ENCODE measurements around the gene REPIN1. TPM values are rescaled to one million over a fixed set of nuclear protein-coding genes. Genes with fewer than 3 reads are reported as not detected.
A peak's percentile ranks its signal among the peaks of the same experiment; 100 is the strongest.

Gene REPIN1
- total RNA-seq, 2 donors from 2014 or later: 48.9 to 50.5 TPM

DNA sequence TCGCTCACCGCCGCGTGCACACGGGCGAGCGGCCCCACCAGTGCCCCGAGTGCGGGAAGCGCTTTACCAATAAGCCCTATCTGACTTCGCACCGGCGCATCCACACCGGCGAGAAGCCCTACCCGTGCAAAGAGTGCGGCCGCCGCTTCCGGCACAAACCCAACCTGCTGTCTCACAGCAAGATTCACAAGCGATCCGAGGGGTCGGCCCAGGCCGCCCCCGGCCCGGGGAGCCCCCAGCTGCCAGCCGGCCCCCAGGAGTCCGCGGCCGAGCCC, 3.3 kb downstream of the REPIN1 start:
- intact Hi-C loops (cut with DNase I): loop anchor here in 1 of 2 donors (5.0 kb wide), 1 partner anchor 35 kb away; a partner anchor contains a TSS
- DNase-seq (ENCODE audit: low spot score): no peak

DNA sequence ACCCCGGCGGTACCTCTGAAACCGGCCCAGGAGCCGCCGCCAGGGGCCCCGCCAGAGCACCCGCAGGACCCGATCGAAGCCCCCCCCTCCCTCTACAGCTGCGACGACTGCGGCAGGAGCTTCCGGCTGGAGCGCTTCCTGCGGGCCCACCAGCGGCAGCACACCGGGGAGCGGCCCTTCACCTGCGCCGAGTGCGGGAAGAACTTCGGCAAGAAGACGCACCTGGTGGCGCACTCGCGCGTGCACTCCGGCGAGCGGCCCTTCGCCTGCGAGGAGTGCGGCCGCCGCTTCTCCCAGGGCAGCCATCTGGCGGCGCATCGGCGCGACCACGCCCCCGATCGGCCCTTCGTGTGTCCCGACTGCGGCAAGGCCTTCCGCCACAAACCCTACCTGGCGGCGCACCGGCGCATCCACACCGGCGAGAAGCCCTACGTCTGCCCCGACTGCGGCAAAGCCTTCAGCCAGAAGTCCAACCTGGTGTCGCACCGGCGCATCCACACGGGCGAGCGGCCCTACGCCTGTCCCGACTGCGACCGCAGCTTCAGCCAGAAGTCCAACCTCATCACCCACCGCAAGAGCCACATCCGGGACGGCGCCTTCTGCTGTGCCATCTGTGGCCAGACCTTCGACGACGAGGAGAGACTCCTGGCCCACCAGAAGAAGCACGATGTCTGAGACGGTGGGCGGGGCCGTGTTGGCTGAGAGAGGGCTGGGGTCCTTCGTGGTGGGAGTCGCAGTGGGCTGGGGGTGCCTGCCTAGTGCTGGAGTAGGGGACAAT, 3.8 kb downstream of the REPIN1 start:
- intact Hi-C loops (cut with DNase I): loop anchor here in 1 of 2 donors (5.0 kb wide), 1 partner anchor 35 kb away; a partner anchor contains a TSS
- no peak for DNase-seq (ENCODE audit: low spot score)

DNA sequence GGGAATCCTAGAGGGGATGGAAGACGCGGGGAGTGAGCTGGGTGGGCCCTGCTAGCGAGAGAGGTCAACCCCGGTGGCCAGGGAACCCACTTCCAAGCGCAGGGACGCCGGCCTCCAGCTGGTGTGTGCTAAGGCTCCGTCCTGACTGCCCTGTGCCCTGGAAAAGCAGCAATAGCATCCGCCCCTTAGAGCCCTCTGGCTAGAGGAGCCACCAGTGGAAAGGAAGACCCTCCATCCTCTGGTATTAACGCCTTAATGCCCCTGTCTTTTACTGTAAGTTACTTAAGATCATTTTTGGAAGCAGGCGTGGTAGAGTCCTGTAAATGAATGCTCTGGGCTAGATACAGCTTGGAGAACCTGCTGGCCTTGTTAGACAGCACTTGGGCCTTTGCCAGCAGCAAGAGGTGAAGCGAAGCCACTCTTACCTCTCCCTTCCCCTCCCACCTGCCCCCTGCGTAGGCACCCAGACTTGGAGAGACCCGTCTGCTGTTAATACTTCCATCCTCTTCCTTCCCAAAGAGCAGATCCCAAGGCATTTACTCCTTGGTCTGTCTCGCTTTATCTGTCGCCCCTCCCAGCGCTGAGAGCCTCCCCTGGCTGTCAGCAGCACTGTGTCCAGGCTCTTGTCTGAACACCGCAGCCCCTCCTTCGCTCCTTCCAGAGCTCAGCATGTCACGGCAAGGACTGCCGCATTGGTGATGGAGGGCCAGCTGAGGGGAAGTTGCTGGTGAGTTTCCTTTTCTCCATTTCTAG, 4.6 kb downstream of the REPIN1 start:
- DNase-seq (ENCODE audit: low spot score): no peak
- intact Hi-C loops (cut with DNase I): loop anchor here in 1 of 2 donors (5.0 kb wide), 1 partner anchor 34 kb away; a partner anchor contains a TSS

DNA sequence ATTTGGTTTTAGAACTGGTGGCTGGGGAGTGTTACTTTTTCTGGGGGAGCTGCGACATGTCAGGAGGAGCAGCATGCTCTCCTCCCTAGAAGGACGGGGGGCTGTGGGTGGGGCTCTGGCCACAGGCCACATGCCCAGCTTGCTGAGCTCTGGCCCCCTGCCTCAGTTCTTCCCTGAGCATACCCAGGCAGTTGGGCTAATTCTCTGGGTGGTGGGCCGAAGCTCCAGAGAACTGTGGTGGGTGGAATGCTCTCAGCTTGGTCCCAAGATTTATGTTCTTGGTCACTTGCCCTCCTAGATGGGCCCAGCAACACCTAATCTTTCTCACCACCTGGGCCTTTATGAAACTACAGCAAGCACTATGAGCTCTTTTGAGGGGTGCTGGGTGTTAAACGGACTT, 5.4 kb downstream of the REPIN1 start:
- intact Hi-C loops (cut with DNase I): loop anchor here in 1 of 2 donors (5.0 kb wide), 1 partner anchor 33 kb away; a partner anchor contains a TSS
- DNase-seq (ENCODE audit: low spot score): no peak

DNA sequence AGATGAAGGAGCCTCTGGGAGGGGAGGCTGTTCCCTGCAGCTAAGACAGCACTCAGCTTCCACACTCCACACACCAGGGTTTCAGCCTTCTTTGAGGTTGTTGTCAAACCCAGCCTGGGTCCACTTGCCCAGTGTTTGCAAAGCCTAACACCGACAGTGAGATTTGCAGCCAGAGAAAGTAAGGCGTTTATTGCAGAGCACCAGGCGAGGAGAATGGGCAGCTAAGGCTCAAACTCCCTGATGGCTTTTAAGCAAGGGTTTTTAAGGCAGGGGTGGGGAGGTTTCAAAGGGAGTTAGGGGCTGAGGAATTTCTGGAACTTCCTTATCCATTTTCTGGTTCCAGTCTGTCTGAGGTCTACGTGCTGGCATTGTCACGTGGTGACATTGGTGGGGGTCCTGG, 5.8 kb downstream of the REPIN1 start:
- no peak for DNase-seq (ENCODE audit: low spot score)
- intact Hi-C loops (cut with DNase I): loop anchor here in 1 of 2 donors (5.0 kb wide), 1 partner anchor 33 kb away; a partner anchor contains a TSS

DNA sequence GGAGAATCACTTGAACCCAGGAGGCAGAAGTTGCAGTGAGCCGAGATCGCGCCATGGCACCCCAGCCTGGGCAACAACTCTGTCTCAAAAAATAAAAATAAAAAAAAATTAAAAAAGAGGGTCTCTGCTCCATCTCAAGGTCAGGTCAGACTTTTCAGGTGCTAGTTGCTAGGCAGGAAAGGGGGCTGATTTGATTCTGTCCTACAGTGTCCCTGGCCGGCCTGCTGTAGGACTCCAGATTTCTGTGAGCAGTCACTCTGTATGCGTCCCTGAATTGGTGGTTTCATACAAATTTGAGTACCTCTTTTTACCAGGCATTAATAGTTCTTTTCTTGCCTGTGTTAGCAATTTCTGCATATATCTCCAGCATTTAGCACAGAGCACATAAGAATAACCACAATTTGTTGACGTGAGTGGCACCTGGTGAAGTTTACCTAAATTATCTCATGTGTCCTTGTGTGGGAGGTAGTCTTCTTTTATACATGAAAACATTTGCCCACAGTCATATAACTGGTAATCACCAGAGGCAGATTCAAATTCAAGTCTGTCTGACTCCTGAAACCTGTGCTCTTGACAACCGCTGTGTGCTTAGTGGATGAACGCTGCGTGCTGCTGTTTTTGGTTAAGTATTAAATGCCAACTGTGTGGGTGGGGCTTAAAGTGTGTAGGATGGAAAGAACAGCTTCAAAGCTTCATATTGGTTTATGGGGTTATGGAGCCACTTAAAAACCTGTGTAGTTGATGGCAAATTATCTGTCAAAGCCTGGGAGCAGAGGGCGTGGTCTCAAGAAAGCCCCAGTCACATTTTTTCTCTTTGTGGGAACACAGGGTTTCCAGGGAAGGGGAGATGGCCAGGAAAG, 7.3 kb downstream of the REPIN1 start:
- DNase-seq (ENCODE audit: low spot score): no peak
- intact Hi-C loops (cut with DNase I): no loop called here

DNA sequence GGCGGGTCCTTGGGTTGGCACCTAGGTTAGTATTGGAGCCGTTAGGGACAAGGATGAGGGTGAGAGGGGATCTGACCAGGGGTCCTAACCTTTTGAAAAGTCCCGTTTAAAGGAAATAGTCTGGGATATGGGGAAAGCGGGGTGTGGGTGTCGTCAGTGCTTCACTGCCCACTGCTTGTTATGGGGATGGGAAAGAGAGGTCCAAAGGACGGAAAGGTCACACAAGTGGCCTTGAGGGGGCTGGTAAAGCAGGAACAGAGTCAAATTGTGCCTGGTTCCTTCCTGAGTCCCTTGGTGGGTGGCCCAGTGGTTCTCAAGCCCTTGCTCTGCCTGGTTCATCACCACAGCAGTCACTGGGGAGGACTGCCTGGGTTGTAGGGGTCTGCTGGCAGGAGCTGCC, 7.9 kb downstream of the REPIN1 start:
- intact Hi-C loops (cut with DNase I): no loop called here
- DNase-seq (ENCODE audit: low spot score): no peak

DNA sequence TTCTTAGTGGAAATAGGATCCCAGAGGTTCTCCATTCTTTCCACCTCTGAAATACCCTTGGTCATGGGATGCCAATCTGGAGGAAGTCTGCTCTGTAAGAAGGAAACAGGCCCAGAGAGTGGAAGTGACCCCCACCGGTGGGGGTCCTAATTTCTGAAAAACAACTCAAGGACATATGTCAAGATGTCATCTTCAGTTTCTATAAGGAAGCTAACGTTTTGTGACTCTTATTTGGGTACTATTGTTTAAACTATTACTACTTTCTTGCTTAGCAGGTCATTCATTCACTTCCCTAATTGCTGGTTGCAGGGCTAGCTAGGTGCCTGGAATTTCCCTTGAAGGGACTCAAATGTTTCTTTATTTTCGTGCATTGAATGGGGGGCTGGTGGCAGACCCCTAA, 8.6 kb downstream of the REPIN1 start:
- DNase-seq (ENCODE audit: low spot score): no peak
- intact Hi-C loops (cut with DNase I): no loop called here

DNA sequence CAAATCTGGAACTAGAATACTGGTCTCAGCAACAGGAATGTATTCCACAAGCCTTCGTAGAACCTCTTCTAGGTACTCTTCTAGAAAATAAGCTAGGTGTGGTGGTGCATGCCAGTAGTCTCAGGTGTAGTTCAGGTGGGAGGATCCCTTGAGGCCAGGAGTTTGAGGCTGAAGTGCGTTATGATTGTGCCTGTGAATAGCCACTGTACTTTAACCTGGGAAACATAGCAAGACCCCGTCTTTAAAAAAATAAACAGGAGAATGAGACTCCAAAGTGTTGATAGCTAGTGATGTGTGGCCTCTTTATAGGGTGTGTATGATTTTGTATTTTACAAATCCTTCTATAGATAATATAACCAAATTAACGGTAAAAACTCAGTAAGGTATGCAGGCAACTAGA, 9.0 kb downstream of the REPIN1 start:
- intact Hi-C loops (cut with DNase I): no loop called here
- no peak for DNase-seq (ENCODE audit: low spot score)

DNA sequence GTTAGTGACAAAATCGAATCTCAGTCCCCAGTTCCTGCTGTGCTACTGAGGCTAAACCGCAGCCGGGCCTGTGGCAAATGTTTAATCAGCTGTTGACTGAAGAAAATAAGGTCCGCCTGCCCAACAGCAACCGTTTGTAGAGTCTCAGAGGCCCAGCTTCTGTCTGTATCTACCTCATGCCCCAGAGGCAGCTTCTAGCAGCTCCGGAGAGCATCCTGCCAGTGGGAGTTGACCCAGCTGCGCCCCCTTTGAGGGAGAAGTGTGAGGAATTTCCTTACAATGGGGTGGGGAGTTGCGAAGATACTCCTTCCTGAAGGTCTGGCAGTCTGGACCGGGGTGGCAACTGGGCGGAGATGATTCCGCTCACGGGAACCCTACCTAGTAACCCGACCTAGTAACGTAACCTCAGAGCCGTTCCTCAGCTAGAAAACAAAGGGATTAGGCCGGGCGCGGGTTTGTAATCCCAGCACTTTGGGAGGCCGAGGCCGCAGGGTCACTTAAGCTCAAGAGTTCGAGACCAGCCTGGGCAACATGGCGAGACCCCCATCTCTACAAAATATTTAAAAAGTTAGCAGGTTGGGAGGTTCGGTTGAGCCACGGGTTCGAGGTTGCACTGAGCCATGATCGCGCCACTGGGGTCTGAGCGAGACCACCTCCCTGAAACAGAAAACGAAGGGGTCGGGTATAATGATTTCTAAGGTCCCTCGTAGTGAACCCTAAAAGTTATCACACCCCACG, 9.7 kb downstream of the REPIN1 start:
- DNase-seq (ENCODE audit: low spot score): no peak
- intact Hi-C loops (cut with DNase I): no loop called here

DNA sequence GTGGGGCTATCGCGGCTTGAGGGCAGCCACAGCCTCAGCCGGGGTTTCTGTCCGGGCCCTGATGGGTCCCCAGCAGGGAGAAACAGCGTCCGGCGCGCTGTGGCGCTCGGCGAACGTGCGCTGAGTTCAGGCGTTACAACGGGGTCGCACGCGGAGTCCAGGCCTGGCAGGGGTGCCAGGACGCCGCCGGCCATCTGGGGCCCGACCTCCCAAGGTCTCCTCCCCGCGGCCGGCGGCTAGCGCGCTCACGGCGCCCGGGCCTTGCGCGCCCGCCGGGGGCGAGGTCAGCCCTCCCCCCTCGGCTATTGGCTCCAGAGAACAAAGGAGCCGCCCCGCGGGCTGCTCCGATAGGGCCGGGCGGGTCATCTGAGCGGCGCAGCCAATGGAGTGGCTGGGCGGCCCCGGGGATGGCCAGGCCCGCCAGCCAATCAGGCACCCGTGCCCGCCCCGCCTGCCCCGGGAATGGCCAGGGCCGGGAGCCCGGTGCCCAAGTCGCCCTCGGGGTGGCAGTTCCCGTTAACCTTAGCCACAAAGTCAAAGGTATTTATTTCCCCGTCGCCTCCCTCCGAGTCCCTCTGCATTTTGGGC, 10.3 kb downstream of the REPIN1 start, which contains the start of gene ZNF775:
TSS of gene ZNF775 (plus strand) at position 478 of the 588 bp plus-strand sequence. CDS start 9,141 bp downstream, outside the sequence.
- intact Hi-C loops (cut with DNase I): no loop called here
- DNase-seq (ENCODE audit: low spot score): peak; percentile 99

DNA sequence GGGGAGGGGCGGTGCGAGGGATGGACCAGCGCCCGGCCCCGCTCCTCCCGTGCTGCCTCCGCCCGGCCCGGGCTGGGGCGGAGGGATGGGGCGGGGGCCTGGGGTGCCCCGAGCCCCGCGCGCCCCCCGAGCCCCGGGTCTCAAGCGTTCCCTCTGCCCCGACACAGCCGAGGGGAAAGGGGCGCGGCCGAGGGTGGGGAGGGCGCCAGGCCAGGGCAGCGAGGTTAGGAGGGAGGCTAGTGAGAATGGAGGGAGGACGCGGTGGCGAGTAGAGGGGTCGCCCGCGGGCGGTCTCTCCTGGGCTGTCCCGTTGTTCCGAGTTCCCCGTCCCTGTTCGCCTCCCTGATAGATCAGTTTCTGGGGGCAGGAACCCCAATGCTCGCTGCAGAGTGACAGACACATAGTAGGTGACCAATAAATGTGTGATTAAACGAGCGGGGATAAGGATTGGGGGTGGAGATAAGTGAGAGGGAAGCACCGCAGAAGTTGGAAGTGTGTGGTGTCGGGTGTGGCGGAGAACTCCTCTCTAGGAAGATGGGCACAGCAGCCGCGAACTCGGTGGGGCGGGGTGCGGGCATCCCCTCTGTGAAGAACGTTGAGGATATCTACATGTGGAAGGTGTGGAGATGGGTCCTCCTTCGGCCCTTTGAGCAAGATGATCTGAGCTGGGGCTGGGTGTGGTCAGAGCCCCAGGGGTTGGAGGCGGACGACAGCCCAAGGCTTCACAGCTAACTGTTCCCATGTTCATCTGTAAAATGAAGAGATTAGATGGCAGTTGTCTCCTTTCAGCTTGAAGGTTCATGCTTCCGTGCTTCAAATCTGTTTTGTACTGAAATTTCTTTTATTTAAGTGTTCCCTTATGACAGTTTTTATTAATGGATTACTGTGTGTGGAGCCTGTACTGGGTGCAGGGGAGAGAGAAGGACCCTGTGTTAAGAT, 11.1 kb downstream of the REPIN1 start:
- DNase-seq (ENCODE audit: low spot score): no peak
- intact Hi-C loops (cut with DNase I): no loop called here

DNA sequence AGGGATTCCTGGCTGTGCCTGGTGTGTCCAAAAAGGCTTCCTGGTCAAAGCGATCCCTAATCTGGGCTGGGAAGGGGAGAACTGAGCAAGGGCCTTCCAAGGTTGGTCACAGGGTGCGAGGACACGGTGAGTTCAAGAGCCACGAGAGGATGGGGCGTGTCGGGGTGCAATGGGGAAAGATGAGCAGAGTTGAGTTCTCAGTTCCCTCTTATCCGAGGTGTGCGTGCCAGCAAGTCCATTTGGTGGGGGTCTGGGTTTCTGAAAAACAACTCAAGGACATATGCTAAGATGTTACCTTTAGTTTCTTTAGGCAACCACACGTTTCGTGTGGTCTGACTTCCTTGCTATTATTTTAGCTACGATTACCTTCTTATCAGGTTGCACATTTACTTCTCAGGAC, 11.8 kb downstream of the REPIN1 start:
- no peak for DNase-seq (ENCODE audit: low spot score)
- intact Hi-C loops (cut with DNase I): no loop called here

DNA sequence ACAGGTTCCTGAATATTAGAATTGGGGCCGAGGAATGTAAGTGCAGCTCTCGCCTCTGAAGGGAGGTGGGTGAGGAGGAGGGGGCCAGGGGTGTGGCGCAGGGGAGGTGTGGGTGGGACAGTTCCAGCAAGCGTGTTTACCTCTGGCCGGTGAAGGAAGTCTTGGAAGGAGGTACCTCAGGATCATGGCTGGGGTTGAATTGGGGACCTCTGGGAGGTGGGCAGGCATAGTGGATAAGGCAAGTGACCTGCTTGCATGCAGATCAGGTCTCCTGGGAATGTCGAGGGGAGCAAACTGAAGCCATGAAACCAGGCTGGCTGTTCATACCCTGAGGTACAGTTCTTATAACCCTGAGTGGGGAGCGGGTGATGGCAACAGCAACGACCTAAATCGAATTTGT, 12.5 kb downstream of the REPIN1 start:
- no peak for DNase-seq (ENCODE audit: low spot score)
- intact Hi-C loops (cut with DNase I): no loop called here

DNA sequence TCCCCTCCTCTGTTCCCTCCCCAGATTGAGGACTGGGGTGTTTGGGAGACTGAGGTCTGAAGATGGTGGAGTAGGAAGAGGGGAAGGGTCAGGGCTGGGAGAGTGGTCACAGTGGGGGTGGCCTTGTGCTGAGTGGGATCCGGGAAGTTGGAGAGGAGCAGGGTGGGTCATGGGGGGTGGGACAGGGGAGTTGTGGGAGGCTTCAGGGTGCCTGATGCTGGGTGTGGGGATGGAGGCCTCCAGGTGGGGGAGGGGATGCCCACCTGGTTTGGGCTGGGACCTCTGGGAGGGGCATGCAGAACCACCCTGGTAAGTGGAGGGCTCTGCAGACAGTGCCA, 13.1 kb downstream of the REPIN1 start:
- DNase-seq (ENCODE audit: low spot score): no peak
- intact Hi-C loops (cut with DNase I): no loop called here

DNA sequence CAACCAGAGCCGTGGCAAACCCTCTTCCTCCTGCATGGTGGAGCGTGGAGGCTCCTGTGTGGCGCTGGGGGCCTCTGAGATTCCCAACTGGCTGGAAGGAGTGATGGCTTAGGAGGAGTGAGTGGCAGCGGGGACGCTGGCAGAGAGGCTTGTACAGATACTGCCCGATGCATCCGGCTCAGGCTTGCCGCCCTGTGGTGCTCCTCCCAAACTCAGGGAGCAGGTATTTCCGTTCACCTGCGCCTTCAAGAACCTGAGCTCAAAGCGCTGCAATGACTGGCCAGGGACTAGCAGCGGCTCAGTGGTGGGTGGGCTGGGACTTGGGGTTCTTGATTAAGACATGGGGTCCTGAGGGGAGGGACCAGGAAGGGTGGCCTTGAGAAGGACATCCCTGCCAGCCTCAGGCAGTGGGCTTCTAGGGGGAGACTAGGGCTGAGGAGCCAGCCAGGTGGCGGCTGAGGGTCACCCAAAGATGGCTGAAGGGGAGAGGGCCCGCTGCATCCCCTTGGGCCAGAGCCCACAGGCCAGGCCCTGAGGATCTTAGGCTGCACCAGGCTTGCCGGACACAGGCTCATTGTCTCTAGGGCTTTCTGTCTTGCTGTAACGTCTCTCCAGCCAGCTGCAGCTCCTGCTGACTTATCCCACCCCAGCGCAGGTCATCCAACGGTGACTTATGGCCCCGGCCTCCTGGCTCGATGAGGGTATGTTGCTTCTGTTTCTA, 13.7 kb downstream of the REPIN1 start:
- no peak for DNase-seq (ENCODE audit: low spot score)
- intact Hi-C loops (cut with DNase I): no loop called here

DNA sequence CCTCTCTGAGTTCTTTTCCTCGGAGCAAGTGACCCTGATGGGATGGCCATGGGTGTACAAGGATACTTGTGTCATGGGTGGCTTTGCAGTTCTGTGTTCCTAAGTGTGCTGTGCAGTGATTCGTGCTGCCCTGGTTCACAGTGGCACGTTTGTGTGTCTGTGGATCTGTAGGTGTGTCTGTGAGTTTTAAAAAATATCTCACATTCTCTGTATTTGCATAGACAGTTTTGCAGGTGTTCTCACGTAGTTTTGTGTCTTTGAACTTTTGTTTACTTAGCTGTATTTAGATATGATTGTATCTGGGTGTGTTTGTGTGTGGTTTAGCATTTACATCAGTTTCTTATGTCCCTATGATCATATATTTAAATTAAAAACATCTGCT, 14.2 kb downstream of the REPIN1 start:
- intact Hi-C loops (cut with DNase I): no loop called here
- DNase-seq (ENCODE audit: low spot score): no peak

Data from posterior vena cava (tissue), 2 donors.